Measurements from ENCODE around the gene ZDHHC18. TPM values are rescaled to one million over a fixed set of nuclear protein-coding genes. Genes with fewer than 3 reads are reported as not detected.
A peak's percentile ranks its signal among the peaks of the same experiment; 100 is the strongest.

The ZDHHC18 gene
- polyA plus RNA-seq, 3 donors = 3.1 to 46.6 (median 6.0) TPM

- Mint-ChIP-seq H3K36me3 (peaks cover 14 to 23% of the 10 kb centered on the region in 2 donors), H3K4me1 (peaks cover 61% of the 10 kb centered on the region), H3K4me3 (peak overlapping the region; percentile 83 to 92), H3K27me3 (ENCODE audit: low read depth in 3 of 3) (peaks cover 2 to 3% (median 2%) of the 10 kb centered on the region in 3 donors), H3K27ac (peak overlapping the region; percentile 40 to 93 (median 78)), H3K9me3 (peaks cover 0 to 2% (median 0%) of the 10 kb centered on the region in 7 donors)
- peaks cover 45 to 60% of the 10 kb centered on the region in 2 donors for H3K4me1 ChIP-seq (ENCODE audit: control insufficient read depth in 1 of 2, insufficient read depth in 2 of 2, low read length in 2 of 2)
- WGBS (ENCODE audit: insufficient coverage) = 6% methylated on average over 15 of the region's 17 CpGs
- H3K36me3 ChIP-seq (replicated peaks in 1 of 2; ENCODE audit: control insufficient read depth in 1 of 2, insufficient read depth in 2 of 2, low read length in 2 of 2) = peaks cover 4 to 6% of the 10 kb centered on the region in 2 donors
- peak overlapping the region; percentile 60 for H2AFZ ChIP-seq (ENCODE audit: insufficient read depth, low read depth, low read length, poor library complexity, severe bottlenecking)
- H3K4me2 ChIP-seq (replicated peaks; ENCODE audit: extremely low read depth, low read length, poor library complexity, severe bottlenecking) = peak overlapping the region; percentile 71
- TF ChIP-seq CTCF (IDR thresholded peaks at IDR 0.05) = no peak
- H3K27ac ChIP-seq (ENCODE audit: low read depth in 1 of 2, low read length in 2 of 2) = no peak overlapping the region
- H3K79me2 ChIP-seq (ENCODE audit: insufficient read depth, low read length) = peaks cover 45% of the 10 kb centered on the region
- peaks cover 44% of the 10 kb centered on the region for H4K20me1 ChIP-seq (ENCODE audit: insufficient read depth, low read length)
- no peak for DNase-seq
- peak overlapping the region; percentile 59 for H3K9ac ChIP-seq (ENCODE audit: insufficient read depth, low read length, poor library complexity, severe bottlenecking)
- intact Hi-C loops (cut with micrococcal nuclease) = loop anchor here in 1 of 2 donors (5.0 kb wide), 1 partner anchor 35 kb away; the partner anchor contains the start of gene SFN
- H3K27me3 ChIP-seq (ENCODE audit: control insufficient read depth in 2 of 2, insufficient read depth in 2 of 2, low read length in 2 of 2) = no peaks in the 10 kb centered on the region
- peak overlapping the region; percentile 55 to 70 (median 65) for H3K4me3 ChIP-seq (replicated peaks in 1 of 3; ENCODE audit: low read depth in 2 of 3, low read length in 3 of 3)
- no peaks in the 10 kb centered on the region for H3K9me3 ChIP-seq (replicated peaks in 1 of 2; ENCODE audit: control insufficient read depth in 1 of 2, insufficient read depth in 1 of 2, low read length in 2 of 2)
Observed at GRCh38 chr1:26827106-26827604, 667 bp downstream of the ZDHHC18 start.

DNA sequence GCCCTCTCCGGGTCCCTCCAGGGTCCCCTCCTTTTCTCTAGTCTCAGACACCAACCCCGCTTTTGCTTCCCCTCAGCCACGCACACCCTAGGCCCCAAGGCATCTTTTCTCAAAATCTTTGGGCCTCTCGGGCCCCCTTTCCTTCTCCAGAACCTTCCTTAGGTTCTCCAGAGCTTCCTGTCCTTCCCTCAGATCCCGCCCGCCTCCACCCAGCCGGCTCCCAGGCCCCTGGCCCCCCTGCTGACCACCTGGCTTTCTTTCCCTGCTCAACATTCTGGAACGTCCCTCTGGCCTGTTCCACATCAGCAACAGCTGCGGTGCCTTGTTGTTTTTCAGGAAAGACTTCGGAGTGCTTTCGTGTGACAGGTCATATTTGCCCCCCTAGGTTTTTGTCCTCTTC, 1.2 kb downstream of the ZDHHC18 start:
- Histone ChIP-seq H3K4me3 (replicated peaks in 1 of 3; ENCODE audit: low read depth in 2 of 3, low read length in 3 of 3) (peak overlapping the region in 2 of 3 experiments; percentile 55 to 70), H4K20me1 (ENCODE audit: insufficient read depth, low read length) (peaks cover 44% of the 10 kb centered on the region), H3K9me3 (replicated peaks in 1 of 2; ENCODE audit: control insufficient read depth in 1 of 2, insufficient read depth in 1 of 2, low read length in 2 of 2) (no peaks in the 10 kb centered on the region), H3K27ac (ENCODE audit: low read depth in 1 of 2, low read length in 2 of 2) (no peak overlapping the region), H3K27me3 (ENCODE audit: control insufficient read depth in 2 of 2, insufficient read depth in 2 of 2, low read length in 2 of 2) (no peaks in the 10 kb centered on the region), H3K4me1 (ENCODE audit: control insufficient read depth in 1 of 2, insufficient read depth in 2 of 2, low read length in 2 of 2) (peaks cover 46 to 62% of the 10 kb centered on the region in 2 donors), H3K9ac (ENCODE audit: insufficient read depth, low read length, poor library complexity, severe bottlenecking) (no peak overlapping the region), H3K4me2 (replicated peaks; ENCODE audit: extremely low read depth, low read length, poor library complexity, severe bottlenecking) (peak overlapping the region; percentile 71), H2AFZ (ENCODE audit: insufficient read depth, low read depth, low read length, poor library complexity, severe bottlenecking) (no peak overlapping the region), H3K36me3 (replicated peaks in 1 of 2; ENCODE audit: control insufficient read depth in 1 of 2, insufficient read depth in 2 of 2, low read length in 2 of 2) (peaks cover 9 to 11% of the 10 kb centered on the region in 2 donors), H3K79me2 (ENCODE audit: insufficient read depth, low read length) (peaks cover 45% of the 10 kb centered on the region)
- no peak for TF ChIP-seq CTCF (IDR thresholded peaks at IDR 0.05)
- Mint-ChIP-seq H3K4me3 (peak overlapping the region; percentile 83 to 92), H3K27ac (peak overlapping the region; percentile 78 to 94 (median 89)), H3K4me1 (peaks cover 65% of the 10 kb centered on the region), H3K9me3 (peaks cover 0 to 2% (median 0%) of the 10 kb centered on the region in 7 donors), H3K27me3 (ENCODE audit: low read depth in 3 of 3) (peaks cover 2 to 3% (median 2%) of the 10 kb centered on the region in 3 donors), H3K36me3 (peaks cover 19 to 28% of the 10 kb centered on the region in 2 donors)
- no peak for DNase-seq
- WGBS (ENCODE audit: insufficient coverage) = 59% methylated on average over 8 of the region's 11 CpGs
- intact Hi-C loops (cut with micrococcal nuclease) = loop anchor here in 1 of 2 donors (5.0 kb wide), 1 partner anchor 35 kb away; the partner anchor contains the start of gene SFN

Measured in CD14-positive monocyte (primary cell).